GM21825 (cell line): ENCODE data around the gene CABP2.

ENCODE experiments used
- ATAC-seq: cut with Tn5 transposase; IDR thresholded peaks from one replicate; pipeline ENCODE4 v1.9.1; 2021; ENCODE audit warnings: mild to moderate bottlenecking, moderate library complexity; ENCODE audit not compliant: unreplicated experiment

Gene CABP2

DNA sequence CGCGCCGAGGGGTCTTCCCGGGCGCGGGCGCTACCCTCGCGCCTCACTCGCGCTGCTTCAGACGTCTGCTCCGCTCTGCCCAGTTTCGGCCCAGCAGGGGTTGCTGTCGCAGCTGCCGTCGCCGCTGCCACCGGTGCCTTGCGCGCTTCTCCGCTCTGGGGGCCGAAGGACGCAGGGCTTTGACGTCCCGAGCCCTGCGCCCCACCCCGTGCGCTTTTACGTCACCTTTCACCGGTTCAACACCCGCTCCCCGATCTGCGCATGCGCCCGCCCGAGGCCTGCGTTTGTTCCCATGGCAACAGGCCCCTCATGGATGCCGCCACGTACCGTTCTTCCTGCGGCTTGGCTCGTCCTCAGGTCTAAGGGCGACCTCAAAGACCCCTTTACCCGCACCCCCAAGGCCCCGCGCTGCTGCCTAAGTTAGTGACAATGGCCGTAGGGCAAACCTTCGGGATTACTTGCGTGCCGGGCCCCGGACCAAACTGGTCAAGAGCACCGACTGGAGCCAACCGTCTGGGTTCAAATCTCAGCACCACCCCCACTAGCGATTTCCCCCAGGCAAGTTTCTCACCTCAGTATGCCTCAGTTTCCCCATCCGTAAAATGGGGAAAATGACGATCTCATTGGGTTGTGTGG, 14.6 kb downstream of the CABP2 start:
- peak; percentile 37 for ATAC-seq

DNA sequence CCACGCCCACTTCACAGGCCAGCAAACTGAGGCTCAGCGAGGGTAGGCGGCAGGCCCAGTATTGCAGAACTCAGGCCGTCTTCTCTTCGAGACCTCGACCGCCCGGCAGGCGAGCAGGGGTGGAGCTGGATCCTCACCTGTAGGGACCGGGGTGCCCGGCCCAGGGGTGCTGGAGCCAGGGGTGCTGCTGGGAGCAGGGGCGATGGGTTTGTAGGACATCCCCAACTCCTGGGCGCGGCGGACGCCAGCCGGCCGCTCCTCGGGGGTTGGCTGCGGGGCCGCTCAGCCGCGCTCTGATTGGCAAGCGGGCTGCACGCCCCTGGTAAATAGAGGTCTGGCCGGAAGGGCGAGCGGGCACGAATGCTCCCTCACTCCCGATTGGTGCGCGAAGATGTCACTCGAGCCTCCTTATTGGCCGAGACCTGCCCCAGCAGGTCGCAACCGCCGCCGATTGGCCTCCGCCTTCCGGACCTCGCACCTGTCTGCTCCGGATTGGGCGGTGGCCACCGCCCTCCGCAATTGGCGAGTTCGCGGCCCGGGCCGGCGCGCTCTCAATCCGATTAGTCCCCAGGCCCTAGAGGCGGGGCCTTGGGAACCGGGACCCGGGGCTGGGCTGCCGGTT, 15.3 kb downstream of the CABP2 start, which contains the start of gene CDK2AP2:
TSS of gene CDK2AP2 (minus strand) at position 299 of the 622 bp plus-strand sequence. CDS start at position 219, 80 bp downstream.
- peak; percentile 66 for ATAC-seq

DNA sequence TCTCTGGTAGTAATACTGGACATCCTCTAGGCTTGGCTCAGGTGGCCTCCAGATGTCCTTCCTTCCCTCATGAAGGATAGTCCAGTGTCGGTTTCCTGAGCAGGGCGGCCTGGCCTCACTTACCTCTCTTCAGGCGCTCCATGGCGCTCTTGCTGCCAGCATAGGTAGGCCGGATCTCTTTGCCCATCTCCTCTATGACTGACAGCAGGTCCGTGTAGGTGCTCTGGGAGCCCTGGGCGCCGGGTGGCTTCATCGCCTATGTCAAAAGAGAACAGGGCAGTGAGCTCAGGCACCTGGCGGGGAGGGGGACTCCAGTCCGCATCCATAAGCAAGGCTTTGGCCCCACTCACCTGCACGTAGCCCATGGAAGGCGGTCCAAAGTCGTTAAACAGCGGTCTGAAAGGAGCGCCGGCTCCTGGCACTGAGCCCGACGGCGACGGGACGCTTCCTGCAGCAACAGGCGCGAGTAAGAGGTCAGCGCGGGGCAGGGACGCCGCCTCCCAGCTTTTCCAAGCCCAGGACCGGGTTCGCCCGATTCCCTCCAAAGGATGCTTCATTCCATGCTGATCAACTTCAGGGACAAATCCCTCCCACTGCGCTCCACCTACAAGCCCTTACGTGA, 15.9 kb downstream of the CABP2 start:
- ATAC-seq: no peak

DNA sequence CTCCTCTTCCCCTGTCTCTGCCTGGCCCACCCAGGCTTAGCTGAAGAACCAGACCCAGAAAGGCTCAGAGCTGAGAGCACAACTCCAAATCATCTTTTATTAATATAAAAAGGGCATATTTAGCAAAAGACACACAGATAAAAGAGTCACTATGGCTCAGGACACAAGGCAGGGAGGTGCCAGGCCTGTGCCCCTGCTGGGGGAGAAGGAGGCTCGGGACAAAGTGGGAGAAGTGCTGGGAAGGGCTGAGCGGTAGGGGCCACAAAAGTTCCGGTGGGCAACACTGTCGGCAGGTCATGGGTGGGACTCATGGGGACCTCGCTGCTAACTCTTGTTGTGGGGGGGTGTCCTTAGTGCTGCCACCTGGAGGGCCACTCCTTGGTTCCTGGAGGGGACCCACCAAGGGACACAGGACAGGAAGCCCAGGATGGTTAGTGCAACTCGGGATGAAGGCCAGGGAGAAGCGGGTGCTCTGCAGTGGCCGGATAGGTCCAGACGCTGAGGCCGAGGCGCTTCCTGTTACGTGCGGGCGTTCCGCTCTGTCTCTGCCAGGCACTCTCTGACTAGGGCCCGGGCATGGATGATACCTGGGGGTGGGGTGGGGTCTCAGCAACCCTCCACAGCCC, 16.7 kb downstream of the CABP2 start:
- no peak for ATAC-seq

DNA sequence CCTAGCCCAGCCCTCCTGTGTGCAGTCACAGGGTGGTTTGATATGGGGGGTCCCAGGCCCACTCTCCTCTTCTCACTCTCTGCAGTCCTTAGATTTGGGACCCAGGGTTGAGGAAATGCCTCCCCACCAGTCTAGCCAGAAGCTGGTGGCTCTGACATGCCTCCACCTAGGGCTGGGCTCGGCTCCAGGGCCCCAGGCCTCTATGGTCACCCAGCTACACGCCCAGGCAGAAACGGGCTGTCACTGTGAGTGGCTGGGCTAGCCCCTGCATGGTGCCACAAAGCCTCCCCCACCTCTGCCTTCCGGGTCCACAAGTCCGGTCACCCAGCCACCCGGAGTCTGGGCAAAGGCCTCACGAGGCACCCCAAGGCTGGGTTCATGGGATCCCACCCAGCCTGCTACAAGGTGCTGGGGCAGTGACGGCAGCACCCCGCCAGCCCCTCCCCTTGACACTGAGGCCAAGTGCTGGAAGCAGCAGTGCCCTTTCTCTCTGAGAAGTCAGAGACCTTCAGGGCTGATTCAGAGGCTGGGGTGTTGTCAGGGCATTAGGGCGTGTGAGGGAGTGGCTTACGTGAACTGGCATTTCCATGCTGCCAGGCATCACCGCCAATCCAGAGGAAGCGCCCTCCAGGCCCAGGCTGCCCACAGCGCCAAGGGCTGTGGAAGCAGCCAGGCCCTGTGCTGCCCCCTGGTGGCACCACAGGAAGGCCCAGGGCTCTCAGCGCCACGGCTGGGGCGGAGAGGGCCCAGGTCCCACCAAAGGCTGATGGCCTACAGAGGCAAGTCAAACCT, 17.4 kb downstream of the CABP2 start:
- ATAC-seq: no peak

DNA sequence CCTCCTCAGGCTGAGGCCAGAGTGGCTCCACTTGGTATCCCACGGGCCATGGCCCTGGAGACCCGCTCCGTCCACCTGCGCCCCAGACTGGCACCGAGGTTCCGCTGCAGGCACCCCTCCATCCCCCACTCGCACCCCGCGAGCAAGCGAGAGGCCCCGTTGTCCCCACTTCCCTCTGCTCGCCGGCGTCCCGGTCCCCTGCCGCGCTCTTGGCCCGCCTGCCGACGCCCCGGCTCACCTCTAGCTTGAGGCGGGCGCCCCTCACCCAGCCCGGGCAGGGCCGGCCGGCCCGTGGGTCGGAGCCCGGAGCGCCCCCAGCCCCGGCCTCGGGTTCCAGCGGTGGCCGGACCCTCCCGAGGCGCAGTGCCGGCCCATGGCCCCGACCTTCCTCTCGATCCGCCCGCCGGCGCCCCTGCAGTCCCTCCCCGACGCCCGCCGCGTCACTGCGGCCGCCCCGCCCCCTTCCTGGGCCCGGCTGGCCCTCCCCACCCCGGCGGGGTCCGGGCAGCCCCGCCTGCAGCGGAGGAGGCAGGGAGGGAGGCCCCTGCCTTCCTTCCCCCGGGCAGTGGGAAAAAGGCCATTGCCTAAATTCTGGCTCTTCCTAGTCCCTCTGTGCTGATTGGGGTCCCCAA, 18.2 kb downstream of the CABP2 start, which contains the start of gene PITPNM1:
TSS of gene PITPNM1 (minus strand) at position 414 of the 632 bp plus-strand sequence. CDS start 1,183 bp downstream, outside the sequence.
- no peak for ATAC-seq

DNA sequence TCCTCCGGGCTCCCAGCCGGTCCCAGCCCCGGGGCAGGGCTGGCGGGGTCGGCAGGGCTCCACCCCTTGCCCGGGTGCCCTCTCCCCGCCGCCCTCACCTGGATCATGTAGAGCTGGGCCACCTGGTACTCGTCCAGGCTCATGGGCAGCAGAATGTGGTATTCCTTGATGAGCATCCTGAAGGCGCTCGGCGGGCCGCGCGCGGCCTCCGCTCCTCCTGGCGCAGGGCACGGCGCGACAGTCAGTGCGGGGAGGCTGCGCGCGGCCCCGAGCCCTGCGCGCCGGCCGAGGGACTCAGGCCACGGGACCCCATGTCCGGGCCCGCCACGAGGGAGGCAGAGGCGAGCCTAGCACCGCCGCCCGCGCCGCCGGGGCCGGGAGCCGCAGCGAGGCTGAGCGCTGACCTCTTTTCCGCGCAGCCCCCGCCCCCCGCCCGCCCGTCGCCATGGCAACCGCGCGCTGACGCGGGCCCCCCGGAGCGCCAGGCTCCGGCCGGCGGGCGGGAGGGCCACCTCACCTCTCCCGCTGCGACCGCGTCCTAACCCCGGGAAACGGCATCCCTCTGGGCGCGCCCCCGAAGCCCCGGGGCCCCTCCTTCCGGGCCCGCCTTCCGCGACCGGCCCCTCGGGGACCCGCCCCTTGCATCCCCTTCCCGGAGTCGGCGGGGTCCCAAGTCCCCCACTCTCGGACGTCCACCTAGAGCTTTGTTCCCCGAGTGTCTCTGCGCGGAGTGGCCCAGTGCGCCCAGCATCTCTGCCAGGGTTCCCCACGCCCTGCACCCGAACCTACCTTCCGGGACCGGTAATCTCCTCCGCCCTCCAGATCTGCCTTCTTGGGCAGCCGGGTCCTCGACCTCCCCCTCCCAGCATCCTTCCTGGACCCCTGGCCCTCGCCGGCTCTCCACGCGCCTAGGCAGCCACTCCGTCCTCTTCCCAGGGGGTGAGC, 19.0 kb downstream of the CABP2 start:
- ATAC-seq: no peak

DNA sequence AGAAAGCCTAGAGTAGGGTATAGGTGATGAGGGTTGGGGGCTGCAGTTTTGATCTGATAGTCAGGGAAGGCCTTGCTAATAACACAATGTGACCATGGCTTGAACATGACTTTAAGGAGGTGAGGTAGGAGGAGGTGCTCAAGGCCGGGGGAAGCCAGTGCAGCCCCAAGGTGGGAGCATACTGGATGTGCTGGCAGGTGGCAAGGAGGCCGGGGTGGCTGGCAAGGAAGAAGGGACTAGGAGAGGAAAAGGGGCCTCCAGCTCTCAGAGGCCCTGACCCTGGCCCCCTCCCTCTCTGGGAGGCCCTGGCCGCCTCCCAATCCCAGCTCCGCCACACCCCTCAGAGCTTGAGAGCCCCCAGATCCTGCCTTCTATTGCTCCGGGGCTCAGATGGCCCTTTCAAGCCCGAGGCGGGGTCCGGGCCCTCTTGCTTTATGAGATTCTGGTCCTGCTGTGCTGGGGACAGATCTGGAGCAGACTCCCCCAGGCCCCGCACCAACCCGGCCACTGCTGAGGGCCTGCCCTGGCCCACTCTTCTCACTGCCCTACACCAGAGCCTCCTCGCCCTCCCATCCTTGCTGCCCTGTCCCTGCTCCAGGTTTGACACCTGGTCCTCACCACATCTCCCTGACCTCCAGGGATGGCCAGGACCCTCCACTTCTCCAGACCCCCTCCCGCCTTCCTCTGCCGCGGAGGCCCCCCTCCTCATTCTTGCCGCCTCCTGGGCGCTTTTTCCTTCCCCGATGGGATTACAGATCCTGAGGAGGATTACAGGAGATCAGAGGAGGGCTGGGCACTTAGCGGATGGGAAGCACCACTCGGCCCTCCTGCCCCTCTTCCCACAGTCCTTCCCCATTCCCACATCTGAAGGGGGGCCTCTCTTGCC, 19.9 kb downstream of the CABP2 start:
- ATAC-seq: no peak

DNA sequence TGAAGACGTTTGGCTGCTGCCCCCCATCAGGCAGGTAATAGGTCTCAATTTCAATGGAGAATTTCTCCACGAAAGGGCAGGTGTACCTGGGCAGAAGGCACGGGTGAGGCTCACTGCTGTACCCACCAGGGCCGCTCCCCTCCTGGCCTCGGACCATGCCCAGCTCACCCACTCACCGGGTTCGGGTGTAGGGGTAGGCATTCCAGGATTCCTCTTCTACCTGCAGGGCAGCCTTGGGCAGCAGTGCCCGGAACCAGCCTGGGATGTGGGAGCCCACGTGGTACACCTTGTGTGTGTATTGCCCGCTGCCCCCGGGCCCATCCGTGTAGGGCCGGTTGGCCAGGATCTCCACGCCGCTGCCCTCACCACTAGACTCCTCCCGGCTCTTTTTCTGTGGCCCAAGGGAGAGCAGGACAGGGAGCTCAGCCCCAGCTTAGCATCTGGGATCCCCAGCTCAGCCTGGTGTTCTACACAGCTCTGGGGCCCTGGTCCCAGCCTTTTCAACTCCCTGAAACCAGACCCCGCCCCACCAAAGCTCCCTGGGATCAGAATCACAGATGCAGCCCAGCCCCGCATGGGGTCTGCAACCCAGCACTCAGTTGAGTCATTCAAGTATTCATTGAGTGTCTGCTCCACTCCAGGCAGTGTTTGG, 20.8 kb downstream of the CABP2 start:
- ATAC-seq: no peak

DNA sequence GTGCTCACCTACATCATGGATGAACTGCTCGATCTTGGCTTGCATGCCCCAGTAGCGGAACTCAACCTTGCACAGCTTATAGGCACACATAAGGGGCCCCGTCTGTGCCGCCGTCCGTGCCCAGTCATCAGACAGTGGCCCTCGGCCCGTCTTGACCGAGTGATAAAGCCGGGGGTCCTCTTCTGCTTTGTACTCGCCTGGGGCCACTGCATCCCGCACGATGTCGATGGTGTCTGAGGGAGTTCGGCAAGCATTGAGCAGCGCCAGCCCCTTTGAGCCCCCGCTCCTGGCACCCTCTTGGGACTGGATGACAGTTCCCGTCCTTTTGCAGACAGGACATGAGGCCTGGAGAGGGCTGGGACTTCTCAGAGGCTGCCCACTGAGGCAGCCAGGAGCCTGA, 21.4 kb downstream of the CABP2 start:
- no peak for ATAC-seq

DNA sequence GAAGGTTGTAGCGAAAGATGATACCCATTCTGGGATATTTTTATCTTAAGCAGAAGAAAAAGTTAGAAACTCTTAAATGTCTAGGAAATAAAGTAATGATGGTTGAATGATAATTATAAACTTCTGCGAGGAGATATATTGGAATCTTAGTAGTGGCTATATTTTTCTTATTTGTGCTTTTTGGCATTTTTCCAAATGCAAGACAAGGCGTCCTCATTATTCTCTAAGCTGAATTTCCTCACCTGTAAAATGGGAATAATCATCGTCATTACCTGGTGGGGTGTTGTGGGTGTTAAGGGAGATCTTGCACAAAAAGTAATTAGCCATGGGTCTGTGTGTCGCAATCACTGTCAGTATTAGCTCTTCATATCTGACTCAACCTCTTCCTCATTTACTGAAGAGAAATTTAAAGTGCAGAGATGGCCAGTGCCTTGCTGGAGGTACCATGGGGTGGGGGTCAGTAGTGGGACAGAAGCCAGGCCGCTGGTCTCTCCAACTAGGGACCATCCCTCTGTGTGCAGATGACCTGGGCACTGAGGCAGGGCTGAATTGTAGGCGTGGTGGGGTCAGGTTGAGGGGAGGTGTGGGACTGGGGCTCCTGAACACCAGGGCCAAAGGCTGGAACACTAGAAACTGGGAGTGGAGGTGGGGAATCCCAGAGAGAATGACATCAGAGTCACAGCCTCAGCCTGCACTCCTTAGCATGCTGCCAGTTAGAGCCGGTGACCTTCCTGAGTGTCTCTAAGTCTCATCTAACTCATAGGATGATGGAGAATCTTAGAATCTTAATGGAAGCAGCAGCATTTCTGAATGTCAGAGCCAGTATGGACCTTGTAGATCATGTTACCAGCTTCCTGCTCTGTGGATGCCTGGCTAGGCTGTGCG, 22.2 kb downstream of the CABP2 start:
- ATAC-seq: no peak

DNA sequence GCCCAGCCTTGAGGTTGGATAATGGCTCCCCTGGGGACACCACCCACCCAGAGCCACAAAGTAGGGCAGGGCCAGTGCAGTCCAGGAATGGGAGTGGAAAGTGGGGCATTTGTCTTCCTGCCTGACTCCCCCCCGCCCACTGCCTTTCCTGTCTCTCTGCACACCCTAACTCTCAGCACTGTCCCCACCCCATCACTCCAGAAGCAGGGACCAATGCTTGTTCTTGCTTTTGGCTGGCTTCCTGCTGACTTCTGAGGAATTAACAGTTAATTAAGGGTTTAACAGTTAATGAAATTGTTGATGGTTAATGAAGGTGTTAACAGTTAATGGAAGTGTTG, 22.8 kb downstream of the CABP2 start:
- no peak for ATAC-seq

DNA sequence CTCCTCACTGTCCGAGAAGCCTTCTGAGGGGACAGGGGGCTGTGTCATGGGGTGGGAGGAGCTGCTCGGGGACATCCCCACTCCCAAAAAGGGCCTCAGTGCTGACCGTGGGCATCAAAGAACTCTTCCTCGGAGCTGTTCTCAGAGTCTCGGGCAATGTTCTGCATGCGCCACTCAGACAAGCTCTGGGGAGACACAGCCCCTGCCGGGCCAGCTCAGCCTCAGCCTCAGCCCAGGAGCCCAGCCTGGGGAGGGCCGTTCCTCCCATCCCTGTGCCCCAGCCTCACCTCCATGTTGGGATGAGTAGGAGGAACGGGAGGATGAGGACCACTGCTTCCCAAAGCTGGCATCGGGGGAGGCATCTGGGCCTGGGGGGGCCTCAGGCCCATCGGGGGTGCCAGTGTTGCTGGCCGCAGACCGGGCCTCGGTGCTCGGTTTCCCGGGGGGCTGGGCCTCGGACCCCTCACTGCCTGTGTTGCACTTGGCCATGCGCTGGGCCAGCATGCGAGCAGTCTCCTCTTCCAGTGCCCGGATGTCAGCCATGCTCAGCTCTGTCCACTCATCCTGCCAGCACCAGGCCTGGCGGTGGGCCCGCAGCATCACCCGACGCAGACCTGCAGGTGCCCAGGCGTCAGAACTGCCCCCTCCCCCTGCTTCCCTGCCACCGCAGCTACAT, 23.3 kb downstream of the CABP2 start:
- no peak for ATAC-seq

DNA sequence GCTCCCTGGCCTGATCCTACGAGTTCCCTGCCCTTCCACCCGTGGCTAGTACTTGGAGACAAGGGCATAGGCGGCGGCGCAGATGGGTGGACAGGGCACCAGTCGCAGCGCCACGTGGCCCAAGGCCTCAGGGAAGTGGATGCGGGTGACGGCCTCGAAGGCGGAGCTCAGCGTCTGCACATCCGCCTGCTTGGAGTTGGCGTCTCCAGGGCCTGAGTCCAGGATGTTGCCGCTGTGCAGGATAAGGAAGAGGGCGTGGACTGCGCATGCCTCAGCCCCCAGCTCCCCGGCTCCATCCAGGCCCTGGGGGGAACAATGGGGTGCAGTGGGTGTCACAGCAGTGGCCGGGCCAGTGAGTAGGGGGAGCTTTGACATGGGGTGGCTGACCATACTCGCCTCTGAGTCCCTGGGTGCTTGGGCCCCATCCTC, 24.7 kb downstream of the CABP2 start:
- ATAC-seq: no peak

DNA sequence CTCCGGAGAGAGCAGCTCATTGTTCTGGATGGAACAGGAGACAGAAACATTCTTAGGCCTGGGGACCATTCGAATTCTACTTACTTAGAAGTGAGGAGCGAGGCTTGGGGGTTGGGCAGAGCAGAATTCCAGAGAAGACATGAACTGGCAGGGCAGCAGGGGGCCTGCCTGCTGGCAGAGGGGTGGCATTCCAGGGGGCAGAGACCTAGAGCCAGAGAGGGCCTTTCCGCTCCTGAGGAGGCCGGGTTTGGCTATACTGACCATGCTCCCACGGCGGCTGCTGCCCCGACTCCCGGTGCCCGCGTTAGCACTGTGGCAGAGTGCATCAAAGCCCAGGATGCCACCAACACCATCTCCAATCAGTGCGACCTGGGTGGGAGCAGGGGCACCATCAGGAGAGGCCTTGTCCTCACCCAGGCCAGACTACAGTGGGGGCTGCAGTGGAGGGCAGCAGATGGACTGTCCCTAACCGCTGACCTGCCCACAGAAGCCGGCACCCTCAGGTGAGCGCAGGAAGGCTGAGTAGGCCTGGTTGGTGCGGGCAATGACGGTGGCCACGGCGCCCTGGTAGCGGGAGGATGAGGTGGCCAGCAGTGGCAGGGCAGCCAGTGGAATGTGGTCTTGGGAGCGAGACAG, 25.5 kb downstream of the CABP2 start:
- ATAC-seq: no peak

DNA sequence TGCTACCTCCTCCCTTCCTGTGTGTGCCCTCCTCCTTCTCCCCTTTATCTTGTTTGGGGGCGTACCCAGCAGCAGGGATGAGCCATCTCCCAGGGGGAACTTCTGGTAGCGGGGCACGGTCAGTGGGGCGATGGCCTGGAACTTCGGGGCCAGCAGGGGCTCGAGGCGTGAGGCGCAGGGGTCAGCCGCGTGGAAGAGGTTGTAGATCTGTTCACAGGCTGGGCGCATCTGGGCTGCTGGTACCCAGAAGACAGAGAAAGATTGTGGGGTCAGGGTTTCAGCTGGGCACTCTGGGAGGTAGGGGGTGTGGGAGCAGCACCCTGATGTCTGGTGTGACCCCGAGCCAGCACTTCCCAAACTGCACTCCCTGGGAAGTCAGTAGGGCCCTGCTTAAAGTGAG, 27.1 kb downstream of the CABP2 start:
- no peak for ATAC-seq
